ENCODE measurements around the gene FCSK. TPM values are rescaled to one million over a fixed set of nuclear protein-coding genes. Genes with fewer than 3 reads are reported as not detected.

The FCSK gene
- total and polyA plus RNA-seq, 9 donors = 5.2 to 10.2 (median 7.7) TPM

DNA sequence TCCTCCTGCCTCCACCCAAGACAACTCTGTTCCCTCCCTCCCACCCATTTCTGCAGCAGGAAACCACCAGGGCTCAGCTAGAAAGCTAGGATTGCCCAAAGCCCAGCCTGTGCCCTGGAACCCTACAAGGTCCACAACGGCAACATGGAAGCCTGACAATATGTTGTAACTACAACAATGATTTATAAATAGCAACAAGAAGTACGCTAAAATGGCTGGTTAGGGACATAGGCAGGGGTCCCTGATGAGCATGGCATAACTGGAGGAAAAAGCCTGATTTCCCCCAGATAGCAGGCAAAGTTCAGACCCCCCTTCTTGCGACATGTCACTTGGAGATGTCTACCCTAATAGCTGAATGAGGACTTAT is 22.1 kb upstream of the FCSK start:
- peak overlapping the region; percentile 86 for H3K27ac ChIP-seq (ENCODE audit: low read length)
- H3K4me1 ChIP-seq (ENCODE audit: control insufficient read depth, insufficient read depth, low read length) = peaks cover 86% of the 10 kb centered on the region
- peak; percentile 50 for DNase-seq
- peaks cover 10% of the 10 kb centered on the region for H3K36me3 ChIP-seq (ENCODE audit: control insufficient read depth, insufficient read depth, low read length)
- H3K9me3 ChIP-seq (replicated peaks; ENCODE audit: control insufficient read depth, low read depth, low read length) = no peaks in the 10 kb centered on the region
- WGBS (ENCODE audit: insufficient coverage) = no CpG with 5 or more reads among the region's 3 CpGs
- H3K4me3 ChIP-seq (ENCODE audit: low read length) = no peak overlapping the region
- H3K27me3 ChIP-seq (ENCODE audit: control insufficient read depth, insufficient read depth, low read length) = no peaks in the 10 kb centered on the region

DNA sequence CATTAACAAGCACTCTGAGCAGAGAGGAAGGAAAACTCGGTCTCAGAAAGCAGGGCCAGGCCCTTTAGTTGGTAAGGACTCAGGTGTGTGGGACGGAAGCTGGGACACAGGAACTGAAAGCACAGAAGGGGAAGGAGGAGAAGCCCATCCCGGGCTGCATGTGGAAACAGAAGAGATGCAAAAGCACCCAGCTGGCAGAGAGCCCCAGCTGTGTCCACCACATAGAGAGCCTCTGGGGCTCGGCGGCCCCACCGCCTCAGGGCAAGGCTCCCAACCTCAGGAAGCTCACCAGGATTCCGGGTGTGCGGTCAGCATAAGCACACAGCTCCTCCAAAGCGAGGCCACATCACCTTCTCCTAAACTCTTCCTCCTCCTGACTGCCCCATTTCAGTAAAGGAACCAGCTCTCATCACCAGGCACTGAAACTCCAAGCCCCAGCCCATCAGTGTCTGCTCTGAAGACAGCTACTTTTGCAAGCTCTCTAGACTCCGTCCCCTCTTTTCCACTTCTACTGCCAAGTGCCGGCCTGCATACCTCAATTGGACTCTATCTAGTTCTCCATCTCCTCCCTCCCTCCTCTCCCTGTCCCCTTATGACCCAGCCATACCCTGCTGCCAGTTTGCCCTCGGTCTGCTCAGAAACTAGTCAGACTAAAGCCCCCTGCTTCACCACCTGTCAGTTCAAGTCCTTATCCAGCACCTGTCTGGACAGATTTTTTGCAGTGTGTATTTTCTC is 21.5 kb upstream of the FCSK start:
- no peak overlapping the region for H3K4me3 ChIP-seq (ENCODE audit: low read length)
- H3K27me3 ChIP-seq (ENCODE audit: control insufficient read depth, insufficient read depth, low read length) = no peaks in the 10 kb centered on the region
- H3K4me1 ChIP-seq (ENCODE audit: control insufficient read depth, insufficient read depth, low read length) = peaks cover 86% of the 10 kb centered on the region
- H3K27ac ChIP-seq (ENCODE audit: low read length) = peak overlapping the region; percentile 86
- DNase-seq = peak; percentile 71
- WGBS (ENCODE audit: insufficient coverage) = 26% methylated on average over 12 of the region's 12 CpGs
- H3K36me3 ChIP-seq (ENCODE audit: control insufficient read depth, insufficient read depth, low read length) = peaks cover 10% of the 10 kb centered on the region
- H3K9me3 ChIP-seq (replicated peaks; ENCODE audit: control insufficient read depth, low read depth, low read length) = no peaks in the 10 kb centered on the region

DNA sequence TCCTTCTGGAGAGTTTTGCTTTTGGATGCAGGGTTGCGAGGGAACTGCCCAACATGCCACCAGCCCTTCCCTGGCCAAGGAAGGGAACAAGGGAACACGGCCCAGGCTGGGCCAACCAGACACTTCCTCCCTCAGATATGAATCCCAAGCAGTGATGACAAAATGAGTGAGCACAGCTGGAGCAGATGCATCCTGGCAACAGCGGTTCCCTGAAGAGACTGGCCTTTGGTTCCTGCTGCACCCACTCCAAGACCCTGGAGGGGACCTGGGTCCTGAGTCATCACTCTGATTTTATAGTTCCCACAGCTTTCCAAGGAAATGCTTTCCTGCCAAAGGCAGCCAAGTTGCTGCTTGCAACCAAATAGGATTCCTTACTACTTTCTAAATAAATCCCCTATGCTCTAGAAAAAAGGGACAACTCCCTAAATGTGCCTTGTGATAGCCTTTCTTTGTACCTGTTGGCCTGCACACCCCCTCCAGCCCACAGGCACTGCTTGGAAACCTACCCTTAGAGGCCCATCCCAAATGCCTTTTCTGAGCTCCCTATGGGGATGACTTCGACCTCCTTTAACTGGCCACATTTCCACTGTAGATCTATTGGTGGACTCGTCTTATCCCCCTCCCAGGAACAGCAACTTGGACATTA is 20.8 kb upstream of the FCSK start:
- Histone ChIP-seq H3K27me3 (ENCODE audit: control insufficient read depth, insufficient read depth, low read length) (no peaks in the 10 kb centered on the region), H3K27ac (ENCODE audit: low read length) (peak overlapping the region; percentile 86), H3K9me3 (replicated peaks; ENCODE audit: control insufficient read depth, low read depth, low read length) (no peaks in the 10 kb centered on the region), H3K4me3 (ENCODE audit: low read length) (no peak overlapping the region), H3K4me1 (ENCODE audit: control insufficient read depth, insufficient read depth, low read length) (peaks cover 83% of the 10 kb centered on the region), H3K36me3 (ENCODE audit: control insufficient read depth, insufficient read depth, low read length) (peaks cover 10% of the 10 kb centered on the region)
- DNase-seq = peak; percentile 82
- 8% methylated on average over 4 of the region's 5 CpGs for WGBS (ENCODE audit: insufficient coverage)

DNA sequence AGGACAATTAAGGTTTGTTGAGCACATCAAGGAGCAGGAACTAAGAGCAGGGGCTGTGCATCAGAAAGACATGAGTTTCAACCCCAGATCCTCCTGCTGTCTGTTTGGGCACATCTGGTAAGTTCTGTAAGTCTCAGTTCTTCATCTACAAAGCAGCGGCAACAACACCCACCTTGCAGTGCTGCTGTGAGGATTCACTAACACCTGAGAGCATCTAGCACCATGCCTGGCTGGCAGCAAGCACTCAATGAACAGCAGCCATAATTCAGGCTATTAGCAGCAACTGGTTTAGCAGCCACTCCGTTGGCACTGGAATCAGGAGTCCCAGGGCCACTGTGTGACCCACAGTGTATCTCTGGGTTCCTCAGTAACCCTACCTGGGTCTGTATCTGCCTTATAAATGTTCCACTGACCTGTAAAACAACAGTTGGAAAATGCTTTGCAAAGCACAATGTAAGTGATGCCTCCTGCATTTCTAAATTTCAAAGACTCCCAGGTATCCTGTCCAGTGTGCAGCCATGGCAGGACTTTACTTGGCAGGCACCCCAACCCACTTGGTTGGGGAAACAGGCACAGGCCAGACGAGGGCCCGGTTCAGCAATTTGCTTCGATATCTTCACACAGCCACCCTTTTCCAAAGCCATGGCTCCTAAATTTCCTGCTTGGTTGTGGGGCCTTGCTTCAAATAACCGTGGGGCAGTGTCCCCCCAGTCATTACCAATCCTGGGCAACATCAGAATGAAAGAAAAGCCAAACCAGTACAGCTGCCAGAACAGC is 19.7 kb upstream of the FCSK start:
- WGBS (ENCODE audit: insufficient coverage) = 79% methylated on average over 2 of the region's 6 CpGs
- Histone ChIP-seq H3K4me1 (ENCODE audit: control insufficient read depth, insufficient read depth, low read length) (peaks cover 77% of the 10 kb centered on the region), H3K4me3 (ENCODE audit: low read length) (no peak overlapping the region), H3K27me3 (ENCODE audit: control insufficient read depth, insufficient read depth, low read length) (no peaks in the 10 kb centered on the region), H3K9me3 (replicated peaks; ENCODE audit: control insufficient read depth, low read depth, low read length) (no peaks in the 10 kb centered on the region), H3K36me3 (ENCODE audit: control insufficient read depth, insufficient read depth, low read length) (peaks cover 10% of the 10 kb centered on the region), H3K27ac (ENCODE audit: low read length) (no peak overlapping the region)
- no peak for DNase-seq

DNA sequence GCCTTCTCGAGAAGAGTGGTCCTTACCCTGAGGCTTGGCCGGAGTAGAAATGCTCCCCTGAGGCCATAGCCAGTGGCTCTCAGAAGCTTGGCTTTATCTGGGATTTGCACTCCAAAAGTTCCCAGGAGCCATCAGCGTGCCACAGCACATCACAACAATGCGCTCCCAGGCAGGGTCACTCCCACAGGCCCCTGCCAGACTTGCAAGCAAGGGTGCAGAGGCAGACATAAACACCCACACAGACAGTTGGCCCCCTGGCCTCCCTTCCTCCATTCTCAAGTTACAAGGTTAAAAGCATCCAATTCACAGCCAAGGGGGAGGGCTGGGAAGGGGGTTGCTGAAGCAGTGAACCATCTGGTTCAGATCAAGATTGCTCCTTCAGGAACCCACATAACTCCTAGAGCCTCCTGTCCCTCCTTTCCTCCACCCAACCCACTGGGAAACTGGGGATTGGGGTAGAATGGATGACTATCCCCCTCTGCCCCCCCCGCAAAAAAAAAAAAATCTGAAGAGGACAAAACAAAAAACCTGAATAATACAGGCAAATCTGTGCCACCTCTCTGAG is 17.3 kb upstream of the FCSK start:
- H3K9me3 ChIP-seq (replicated peaks; ENCODE audit: control insufficient read depth, low read depth, low read length) = no peaks in the 10 kb centered on the region
- H3K4me1 ChIP-seq (ENCODE audit: control insufficient read depth, insufficient read depth, low read length) = peaks cover 61% of the 10 kb centered on the region
- peak; percentile 85 for DNase-seq
- H3K27me3 ChIP-seq (ENCODE audit: control insufficient read depth, insufficient read depth, low read length) = no peaks in the 10 kb centered on the region
- peak overlapping the region; percentile 90 for H3K4me3 ChIP-seq (ENCODE audit: low read length)
- peaks cover 10% of the 10 kb centered on the region for H3K36me3 ChIP-seq (ENCODE audit: control insufficient read depth, insufficient read depth, low read length)
- H3K27ac ChIP-seq (ENCODE audit: low read length) = peak overlapping the region; percentile 81
- 16% methylated on average over 4 of the region's 5 CpGs for WGBS (ENCODE audit: insufficient coverage)

DNA sequence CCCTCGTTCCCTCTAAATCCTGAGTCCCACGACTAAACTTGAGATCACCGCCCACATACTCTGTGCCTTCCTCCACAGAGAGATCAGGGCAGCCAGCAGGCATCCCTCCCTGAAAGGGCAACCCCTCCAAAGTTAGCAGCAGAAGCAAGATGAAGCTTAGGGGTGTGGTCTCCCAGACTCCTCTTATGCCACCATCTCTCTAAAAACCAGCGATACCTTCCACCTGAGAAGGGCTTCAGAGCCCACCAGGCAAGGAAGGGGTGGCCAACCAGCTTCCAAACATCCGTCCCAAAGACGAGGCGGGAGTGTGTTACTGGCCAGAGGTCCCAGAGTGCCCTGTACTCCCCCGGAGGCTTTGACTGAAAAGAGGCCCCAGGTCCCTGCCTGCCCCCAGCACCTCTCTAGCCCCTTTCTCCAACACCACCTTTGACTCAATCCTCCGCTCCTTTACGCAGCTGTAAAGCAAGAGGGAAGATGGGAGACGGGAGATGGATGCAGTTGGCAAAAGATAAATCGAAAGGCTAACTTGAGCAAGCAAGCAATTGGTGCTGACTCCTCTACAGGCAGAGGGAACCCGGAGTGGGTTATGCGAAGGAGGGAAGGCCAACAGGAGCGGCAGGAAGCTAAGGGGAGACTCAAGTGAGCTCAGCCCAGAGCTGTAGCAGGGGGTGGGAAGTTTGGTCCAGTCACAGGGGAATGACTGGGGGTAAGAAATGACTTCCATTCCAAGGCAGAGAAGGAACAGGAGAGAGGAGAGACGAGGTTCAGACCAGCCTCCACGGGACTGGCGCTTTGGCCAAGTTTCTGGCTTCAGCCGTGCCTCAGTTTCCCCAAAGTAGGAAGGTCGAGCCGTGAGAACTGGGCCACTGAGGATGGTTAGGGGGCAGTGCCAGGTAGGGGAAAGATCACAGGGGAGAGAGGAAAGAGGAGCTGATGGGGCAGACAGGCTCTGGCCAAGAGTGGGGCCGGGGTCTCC is 16.5 kb upstream of the FCSK start:
- H3K36me3 ChIP-seq (ENCODE audit: control insufficient read depth, insufficient read depth, low read length) = peaks cover 10% of the 10 kb centered on the region
- peak; percentile 73 for DNase-seq
- no peaks in the 10 kb centered on the region for H3K27me3 ChIP-seq (ENCODE audit: control insufficient read depth, insufficient read depth, low read length)
- H3K9me3 ChIP-seq (replicated peaks; ENCODE audit: control insufficient read depth, low read depth, low read length) = no peaks in the 10 kb centered on the region
- H3K4me1 ChIP-seq (ENCODE audit: control insufficient read depth, insufficient read depth, low read length) = peaks cover 53% of the 10 kb centered on the region
- 1% methylated on average over 11 of the region's 22 CpGs for WGBS (ENCODE audit: insufficient coverage)
- peak overlapping the region; percentile 90 for H3K4me3 ChIP-seq (ENCODE audit: low read length)
- H3K27ac ChIP-seq (ENCODE audit: low read length) = peak overlapping the region; percentile 81

DNA sequence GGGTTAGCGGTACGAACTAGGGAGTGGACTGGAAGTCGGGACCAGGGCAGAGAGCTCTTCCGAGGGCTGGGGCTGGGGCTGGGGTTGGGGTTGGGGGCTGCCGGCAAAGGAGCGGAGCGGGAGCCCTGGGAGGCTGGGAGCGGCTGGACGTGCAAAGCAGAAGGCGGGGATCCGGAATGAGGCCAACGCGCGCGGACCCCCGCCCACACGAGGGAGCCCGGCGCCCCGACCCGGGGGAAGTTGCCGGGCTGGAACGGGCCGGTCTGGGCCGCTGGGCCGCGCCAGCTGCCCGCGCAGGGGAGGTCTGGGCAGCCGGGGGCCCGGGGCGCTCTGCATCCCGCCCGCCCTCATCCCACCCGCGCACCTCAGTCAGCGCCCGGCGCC is 15.8 kb upstream of the FCSK start:
- H3K27ac ChIP-seq (ENCODE audit: low read length) = peak overlapping the region; percentile 81
- no peaks in the 10 kb centered on the region for H3K9me3 ChIP-seq (replicated peaks; ENCODE audit: control insufficient read depth, low read depth, low read length)
- no peaks in the 10 kb centered on the region for H3K27me3 ChIP-seq (ENCODE audit: control insufficient read depth, insufficient read depth, low read length)
- WGBS (ENCODE audit: insufficient coverage) = 0% methylated on average over 38 of the region's 39 CpGs
- H3K4me3 ChIP-seq (ENCODE audit: low read length) = peak overlapping the region; percentile 90
- H3K4me1 ChIP-seq (ENCODE audit: control insufficient read depth, insufficient read depth, low read length) = peaks cover 46% of the 10 kb centered on the region
- no peak for DNase-seq
- H3K36me3 ChIP-seq (ENCODE audit: control insufficient read depth, insufficient read depth, low read length) = peaks cover 10% of the 10 kb centered on the region

DNA sequence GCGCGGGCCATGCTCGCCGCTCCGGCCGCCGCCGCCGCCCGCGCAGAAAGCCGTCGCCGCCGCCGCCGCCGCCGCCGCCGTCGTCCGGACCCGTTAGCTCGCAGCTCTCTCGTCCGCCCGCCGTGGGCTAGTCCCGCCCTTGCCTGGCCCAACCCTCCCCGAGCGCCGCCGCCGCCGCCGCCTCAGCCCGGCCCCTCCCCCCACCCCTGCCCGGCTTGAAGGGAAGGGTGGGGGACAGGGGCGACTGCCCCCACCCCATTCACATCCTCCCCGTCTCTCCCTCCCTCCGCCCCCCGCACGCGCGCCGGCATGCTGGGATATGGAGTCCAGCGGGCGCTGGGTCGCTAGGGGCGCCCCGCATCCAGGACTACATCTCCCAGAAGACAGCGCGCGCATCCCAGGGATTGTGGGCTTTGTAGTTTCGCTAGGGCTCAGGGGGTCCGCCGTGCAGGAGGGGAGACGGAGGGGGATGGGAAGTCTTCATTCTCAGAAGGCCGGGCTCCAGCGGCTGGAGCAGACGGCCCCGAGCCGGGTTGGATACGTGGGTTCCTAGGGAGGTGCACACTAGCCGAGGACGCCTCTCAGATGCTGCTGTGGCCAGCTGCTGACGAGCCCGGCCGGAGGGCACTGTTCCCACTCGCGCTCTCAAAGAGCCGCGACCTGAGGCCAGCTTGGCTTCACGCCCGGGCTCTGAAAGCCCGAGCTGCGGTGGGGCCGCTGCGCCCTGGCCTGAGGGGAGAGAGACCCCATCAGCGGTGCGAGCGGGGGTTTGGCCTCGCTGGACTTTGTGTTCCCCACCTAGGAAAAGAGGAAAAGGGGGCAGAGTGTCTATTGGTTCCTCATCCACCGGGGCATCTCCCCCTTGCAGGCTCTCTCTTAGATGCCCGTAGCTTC is 15.2 kb upstream of the FCSK start, which contains the start of gene ST3GAL2:
ST3GAL2 (minus strand) TSS at position 132 of the 894 bp plus-strand sequence. CDS start 40,570 bp downstream, outside the sequence.
- H3K27me3 ChIP-seq (ENCODE audit: control insufficient read depth, insufficient read depth, low read length) = no peaks in the 10 kb centered on the region
- H3K36me3 ChIP-seq (ENCODE audit: control insufficient read depth, insufficient read depth, low read length) = peaks cover 9% of the 10 kb centered on the region
- H3K9me3 ChIP-seq (replicated peaks; ENCODE audit: control insufficient read depth, low read depth, low read length) = no peaks in the 10 kb centered on the region
- peak within 1 kb of the TSS; percentile 90 for H3K4me3 ChIP-seq (ENCODE audit: low read length)
- H3K27ac ChIP-seq (ENCODE audit: low read length) = peak within 1 kb of the TSS; percentile 81
- peak; percentile 99 for DNase-seq
- WGBS (ENCODE audit: insufficient coverage) = 0% methylated on average over 71 of the region's 86 CpGs
- H3K4me1 ChIP-seq (ENCODE audit: control insufficient read depth, insufficient read depth, low read length) = peaks cover 40% of the 10 kb centered on the region

Measured in muscle of leg (tissue), 11 donors.